ENCODE data around the gene RBMS2.

GRCh38 chr12:56629459-56630179 lies 108.0 kb downstream of the RBMS2 start:
- TF ChIP-seq POLR2A (IDR thresholded peaks at IDR 0.05; ENCODE audit: low read length), result no peak
- TF ChIP-seq GATA1 (IDR thresholded peaks at IDR 0.05; ENCODE audit: low read depth, low read length), result no peak
